GM19467 (cell line): Measurements from ENCODE around the gene PELI1.

Experiments used
- ATAC-seq: cut with Tn5 transposase; IDR thresholded peaks from one replicate; pipeline ENCODE4 v1.9.1; 2021; ENCODE audit warnings: mild to moderate bottlenecking, moderate library complexity; ENCODE audit not compliant: unreplicated experiment

PELI1 gene, protein sequence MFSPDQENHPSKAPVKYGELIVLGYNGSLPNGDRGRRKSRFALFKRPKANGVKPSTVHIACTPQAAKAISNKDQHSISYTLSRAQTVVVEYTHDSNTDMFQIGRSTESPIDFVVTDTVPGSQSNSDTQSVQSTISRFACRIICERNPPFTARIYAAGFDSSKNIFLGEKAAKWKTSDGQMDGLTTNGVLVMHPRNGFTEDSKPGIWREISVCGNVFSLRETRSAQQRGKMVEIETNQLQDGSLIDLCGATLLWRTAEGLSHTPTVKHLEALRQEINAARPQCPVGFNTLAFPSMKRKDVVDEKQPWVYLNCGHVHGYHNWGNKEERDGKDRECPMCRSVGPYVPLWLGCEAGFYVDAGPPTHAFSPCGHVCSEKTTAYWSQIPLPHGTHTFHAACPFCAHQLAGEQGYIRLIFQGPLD

DNA sequence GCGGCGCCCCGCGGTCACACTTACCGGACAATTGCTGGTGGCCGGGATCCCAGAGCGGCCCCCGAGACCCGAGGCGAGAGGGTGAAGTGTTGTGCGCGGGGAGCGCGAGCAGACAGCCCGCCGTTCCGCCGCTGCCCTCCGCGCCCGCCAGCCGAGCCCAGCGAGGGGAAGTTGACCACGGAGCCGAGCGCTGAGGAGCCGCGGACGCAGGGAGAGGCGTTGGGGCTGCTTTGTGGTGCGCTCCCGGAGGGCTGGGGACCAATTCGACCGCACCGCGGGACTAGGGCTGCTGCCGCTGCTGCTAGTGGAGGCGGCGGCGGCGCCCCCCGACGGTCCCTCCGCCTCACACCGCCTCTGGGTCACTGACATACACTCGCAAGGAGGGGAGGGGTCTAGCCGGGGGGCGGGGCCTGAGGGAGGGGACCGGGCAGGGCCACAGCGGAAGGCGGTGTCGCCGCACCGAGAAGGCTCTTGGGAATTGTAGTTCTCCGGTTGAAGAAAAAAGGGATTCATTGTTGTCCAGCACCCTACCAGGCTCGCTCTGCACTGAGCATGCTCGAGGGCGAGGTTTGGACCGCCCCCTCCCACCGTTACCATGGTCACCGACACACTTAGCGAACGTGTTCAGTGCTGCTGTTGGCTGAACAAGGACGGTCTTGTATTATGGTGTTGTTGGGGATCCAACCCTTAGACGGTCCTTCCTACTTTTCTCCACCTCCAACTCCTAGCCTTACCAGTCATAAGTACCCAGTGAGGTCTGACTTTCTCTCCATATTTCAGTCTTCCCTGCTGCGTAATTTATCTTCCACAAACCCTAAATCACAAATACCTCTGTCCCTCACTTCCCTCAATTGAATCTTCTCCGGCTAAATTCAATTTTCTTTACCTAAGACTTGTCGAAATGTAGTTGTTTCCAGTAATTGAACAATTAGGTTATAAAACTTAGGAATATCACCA, at the start of gene PELI1:
Gene PELI1, minus strand, starts transcription at position 364 of the 957 bp plus-strand sequence. CDS start 36,110 bp downstream, outside the sequence.
- ATAC-seq, result peak; percentile 81

DNA sequence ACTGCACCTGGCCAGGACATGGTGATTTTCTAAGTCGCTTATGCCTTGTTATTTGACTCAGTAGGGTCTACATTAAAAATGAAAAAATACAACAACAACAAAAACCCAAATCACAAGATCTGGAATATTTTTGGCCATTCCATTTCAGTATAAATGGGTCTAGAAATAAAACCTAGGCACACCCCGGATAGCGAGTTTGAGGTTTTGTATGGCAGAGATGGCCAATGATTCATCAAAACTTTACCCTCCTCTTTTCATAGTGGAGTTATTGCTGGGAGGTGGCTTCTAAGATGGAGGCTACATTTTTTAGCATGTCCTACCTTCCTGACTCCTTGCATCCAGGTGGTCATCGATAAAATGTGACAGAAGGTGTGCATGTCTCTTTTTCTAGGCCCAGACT, 49.3 kb upstream of the PELI1 start:
- ATAC-seq, result no peak

DNA sequence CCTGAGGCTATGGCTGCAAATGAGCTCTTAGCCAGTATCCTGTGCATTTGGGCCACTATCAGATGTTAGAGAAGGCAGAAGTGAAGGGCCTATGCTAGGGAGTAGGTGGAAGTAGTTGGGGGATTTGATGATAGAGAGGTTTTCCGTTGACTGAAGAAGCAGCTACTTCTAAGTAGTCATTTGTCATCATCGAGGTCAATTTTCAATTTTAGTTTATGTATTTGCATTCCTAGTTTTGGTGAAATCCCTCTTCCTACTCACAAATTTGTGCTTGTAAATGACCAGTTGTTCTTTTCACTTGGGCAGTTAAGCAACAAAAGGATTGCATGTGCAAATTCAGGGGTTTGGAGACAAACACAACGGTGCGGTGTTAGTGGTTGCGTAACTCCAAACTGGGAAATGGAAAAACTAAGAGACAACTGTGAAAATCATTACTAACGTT, 48.5 kb upstream of the PELI1 start:
- no peak for ATAC-seq

DNA sequence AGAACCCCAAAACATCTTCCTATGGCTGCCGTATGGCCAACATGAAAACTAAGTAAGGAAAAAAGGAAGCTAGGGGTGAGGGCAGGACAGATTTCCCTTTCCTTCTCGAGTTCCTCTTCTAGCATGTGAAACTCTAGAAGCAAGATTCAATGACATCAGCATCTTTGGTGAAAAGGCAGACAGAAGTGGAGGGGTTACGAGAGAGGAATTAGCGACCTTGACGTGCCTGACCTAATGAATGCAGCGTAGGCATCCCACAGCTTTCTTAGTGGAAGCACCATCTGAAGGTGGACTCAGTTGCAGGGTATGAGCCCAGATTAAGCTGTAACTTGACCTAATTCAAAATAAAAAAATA, 47.9 kb upstream of the PELI1 start:
- ATAC-seq, result no peak

DNA sequence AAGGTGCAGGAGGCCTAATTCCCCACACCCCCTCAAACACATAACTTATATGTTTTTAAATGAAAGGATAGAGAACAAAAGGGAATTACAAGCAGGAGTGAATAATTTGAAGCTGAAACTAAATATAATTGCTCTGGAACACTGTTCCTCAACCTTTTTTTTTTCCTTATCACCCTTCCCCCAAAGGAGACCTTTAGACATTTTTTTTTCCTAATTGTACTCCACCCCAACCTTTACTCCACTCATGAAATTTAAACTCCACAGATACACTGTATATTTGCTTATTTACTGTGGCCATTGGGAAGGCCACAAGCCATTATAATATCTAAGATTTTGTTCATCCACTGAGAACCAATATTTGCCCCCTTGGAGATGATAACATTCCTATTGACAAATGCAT, 45.4 kb upstream of the PELI1 start:
- no peak for ATAC-seq

DNA sequence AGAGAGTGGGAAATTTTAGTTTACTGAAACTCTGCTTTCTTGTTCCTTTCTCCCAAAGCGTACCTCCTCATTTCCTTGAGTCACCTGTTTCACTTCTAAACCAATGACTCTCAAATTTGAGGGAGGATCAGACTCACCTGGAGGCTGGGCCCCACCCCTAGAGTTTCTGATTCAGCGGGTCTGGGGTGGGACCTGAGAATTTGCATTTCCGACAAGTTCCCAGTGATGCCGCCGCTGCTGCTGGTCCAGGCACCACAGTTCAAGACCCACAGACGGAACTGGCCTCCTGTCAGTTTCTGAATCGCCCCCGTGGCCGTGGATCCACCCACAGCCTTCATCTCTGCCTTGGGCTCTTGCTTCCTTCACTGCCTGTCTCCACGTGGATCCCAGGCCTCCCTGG, 44.9 kb upstream of the PELI1 start:
- no peak for ATAC-seq

DNA sequence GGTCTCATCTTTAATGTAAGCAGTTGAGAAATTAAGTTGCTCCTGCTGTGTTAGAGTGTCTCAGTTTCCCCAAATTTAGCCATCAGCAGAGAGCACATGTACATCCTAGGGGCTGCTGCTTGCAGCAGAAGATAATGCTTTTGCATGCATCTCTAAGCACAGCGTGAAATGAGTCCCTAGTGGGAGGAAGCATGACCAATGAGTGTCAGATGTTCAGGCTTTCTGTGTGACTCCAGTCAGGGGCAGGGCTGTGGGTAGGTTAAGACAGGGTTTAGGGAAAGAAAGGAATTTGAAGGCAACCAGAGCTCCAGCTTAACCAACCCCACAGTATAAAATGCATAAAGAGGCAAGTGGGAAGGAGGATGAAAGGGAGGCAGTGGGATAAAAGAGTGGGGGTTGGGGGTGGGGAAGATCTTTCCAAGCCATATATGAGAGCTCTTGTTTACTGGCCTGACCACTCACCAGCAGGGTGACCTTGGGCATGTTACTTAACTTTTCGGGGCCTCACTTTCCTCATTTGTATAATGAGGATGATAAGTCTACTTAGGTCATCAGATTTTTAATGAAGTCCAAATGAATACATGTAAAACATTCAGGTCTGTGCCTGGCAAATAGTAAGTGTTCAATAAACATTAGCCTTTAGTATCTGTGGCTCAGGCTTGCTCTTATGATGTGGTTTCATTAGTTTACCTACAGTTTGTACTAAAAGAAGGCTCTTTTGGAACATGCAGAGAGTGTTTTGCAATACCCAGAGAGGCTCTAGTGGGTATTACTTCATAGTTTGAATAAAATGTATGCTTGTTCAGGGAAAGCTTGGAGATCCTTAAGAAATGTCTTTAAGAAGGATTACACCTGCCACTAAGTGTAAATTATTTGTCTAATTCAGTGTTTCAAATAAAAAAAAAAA, 42.7 kb upstream of the PELI1 start:
- no peak for ATAC-seq

DNA sequence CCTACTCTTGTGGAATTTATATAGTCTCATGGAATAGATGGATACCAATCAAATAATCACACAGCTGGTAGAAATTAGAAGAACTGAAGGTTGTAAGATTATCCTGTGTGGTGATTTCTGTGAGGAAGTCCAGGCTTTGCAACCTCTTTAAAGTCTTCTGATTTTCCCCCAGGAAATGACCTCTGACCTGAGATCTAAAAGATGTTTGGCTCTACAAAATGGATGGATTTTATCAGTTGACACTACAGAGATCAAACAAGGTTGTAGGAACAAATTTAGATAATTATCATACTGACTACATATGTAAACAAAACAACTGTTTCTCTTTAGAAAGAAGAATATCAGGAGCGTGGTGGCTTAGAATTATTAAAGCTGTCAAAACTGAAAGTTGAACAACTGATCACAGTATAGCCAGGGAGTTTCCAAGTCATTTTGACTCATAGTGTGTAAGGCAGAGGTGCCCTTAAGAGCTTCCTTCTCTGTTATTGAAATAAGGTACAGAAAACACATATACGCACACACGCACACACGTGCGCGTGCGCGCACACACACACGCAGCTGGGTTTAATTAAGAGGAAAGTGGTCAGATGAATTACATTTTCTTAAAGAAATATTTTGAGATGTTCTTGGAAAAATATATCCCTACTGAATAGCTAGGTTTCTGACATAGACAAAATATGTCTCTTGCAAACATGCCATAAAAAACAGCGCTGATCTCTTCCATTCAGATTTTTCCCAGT, 35.5 kb upstream of the PELI1 start:
- ATAC-seq, result peak; percentile 58

DNA sequence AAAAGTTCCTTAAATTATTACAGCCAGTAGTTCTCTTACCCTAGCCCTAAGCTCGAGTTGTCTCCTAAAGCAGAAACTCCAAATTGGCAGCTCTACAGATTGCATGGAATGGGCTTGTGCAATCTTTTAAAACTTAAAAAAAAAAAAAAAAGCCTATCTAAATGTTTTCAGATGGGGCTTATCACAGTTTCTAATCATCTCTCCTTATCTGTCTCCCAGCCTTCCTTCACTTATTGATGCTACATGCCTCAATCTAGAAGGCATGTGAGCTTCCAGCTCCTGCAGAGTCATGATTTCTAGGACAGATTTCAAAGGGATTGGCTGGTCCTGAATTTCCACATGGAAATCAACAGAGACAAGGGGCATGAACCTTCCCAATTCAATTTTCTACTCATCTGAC, 33.1 kb upstream of the PELI1 start:
- ATAC-seq, result no peak

DNA sequence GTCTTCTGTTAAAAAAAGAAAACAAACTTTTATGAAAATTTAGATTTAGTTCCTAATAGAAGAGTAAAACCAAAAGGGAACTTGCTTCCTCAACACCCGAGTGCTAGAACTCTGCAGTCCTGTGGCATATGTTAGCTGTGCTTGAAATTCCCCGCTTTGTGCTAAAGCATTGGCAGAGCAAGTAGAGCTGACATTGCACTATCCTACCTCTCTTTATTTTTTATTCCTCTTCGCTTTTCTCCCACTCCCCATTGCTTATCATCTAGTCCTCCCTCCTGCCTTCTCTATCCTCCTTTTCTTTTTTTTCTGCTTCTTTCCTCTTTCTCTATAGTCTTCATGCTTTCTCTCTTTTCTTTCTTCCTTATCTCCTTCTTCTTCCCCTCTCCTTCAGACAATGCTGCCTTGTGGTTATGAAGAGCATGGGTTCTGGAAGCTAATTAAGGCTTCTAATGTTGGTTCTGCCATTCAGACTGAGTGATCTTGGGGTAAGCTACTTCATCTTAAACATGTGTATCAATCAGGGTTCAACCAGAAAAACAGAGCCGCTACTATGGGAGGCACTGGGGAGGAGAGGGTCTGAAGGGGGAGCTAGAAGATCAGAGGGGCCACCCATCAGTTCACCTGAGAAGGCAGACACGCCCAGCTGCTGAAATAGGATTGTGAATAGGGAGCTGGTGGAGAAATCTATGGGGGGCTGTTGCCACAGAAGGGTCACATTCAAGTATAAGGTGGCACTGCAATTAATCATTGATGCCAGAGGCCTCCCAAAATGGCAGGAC, 31.4 kb upstream of the PELI1 start:
- ATAC-seq, result no peak

DNA sequence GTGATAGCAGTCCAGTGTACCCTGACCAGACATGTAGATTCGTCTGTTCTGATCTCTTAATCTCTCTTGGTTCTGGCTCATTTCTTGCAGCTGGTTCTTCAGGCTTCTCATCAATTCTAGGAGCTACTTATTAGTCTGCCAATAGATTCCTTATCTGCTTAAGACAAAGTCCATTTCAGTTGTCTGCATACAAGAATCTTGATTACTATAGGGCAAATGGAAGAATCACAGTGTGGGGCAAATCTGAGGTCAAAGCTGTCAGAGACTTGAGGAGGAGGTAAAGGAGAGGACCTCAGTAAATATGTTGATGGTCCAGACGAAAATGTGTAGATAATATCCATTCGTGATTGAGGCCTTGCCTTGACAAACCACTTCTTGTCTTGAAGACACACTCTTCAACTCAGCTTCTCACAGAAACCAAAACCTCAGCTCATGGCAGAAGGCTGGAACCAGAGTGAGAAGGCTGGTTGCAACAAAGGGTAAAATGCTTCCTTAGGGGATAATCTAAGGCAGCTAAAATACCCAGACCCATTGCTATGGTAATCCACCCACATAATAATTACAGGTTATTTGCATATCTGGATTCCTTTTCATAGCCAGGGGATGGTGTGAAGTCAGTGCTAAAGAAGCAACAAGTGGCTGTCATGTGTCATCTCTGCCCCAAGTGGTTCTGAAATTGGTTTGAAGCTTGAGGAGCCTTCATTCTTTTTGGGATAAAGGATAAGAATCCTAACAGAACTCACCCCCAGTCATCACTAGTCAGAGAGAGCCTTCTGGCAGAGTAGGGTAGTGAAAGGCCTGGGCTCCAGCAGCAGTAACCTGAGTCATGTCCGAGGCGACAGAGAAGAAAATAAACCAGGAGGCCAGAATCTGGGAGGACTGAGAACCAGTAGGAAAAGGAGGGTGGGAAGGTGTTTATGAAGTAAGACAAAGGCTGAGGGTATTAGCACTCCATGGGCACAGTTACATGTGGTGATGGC, 29.2 kb upstream of the PELI1 start:
- ATAC-seq, result no peak

DNA sequence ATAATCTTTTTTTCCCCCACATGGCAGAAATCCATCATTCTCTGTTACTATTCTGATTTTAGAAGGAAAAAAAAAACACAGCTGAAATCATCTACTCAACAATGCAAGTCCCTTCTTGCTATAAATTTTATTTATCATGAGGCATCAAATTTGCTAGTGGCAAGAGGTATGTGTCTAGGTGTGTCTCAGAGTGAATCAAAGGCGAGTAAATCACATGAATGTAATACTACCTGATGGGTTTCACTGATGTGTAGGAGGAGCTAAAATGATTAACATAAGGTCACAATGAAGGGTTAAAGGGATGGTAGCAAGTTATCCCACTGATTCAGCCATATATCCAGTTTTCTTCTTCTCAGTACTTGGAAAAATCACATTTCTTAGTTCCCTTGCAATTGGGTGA, 24.5 kb upstream of the PELI1 start:
- ATAC-seq, result no peak

DNA sequence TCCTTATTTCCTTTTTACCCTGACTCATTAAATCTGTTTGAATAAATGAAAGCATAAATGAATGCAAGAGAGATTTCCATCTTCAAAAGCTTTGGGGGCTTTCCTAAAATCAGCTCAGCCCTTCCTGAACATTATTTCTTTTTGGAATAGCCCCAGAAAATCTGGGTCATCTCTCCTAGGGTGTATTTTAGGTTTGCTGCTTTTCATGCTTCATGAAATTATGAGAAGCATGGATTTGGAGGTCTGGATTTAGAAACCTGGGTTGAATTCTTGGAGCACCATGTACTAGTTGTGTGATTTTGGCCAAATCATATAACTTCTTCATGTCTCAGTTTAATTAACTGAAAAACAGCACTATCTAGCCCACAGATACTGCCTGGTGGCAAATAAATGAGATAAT, 24.0 kb upstream of the PELI1 start:
- ATAC-seq, result no peak

DNA sequence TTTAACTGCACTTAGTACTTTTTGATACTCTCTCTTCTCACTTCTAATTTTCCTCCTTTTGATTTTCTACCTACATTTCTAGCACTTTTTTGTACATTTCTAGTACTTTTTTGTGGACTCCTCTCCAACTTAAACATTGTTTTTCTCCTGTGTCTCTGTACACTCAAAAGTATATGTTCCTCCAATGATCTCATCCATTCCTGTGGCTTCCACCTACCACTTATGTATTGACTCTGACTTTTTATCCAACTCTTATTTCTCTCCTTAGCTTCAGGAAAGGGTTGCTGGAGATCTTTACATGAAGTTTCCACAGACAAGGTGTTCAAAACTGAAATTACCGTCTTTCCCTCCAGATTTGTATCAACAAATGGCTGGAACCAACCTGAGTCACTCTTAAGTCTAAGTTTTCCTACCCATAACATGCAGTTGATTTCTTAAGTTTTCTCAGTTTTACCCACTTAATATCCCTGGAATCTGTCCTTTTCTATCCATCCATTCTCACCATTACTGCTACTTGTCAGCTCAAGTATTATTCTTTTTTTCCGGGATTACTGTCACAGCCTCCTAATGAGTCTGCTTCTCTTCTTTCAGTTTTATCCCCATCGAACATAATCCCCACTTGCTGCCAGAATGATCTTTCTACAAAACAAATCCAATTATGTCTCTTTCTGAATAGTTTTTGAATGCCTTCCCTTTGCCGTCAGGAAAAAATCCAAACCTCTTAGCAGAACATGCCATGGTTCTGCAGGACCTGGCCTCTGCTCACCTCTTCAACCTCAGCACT, 22.6 kb upstream of the PELI1 start:
- ATAC-seq, result no peak

DNA sequence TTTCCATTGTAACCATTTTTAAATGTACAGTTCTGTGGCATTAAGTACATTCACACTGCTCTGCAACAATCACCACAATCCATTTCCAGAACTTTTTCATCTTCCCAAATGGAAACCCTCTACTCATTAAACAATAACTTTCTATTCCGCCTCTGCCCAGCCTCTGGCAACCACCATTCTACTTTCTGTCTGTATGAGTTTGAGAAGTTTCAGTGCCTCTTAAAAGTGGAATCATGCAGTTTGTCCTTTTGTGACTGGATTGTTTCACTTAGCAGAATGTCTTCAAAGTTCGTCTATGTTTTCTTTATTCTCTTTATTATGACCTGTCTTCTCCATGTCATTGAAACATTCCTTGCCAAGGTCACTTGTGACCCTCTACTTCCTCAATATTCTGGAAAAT, 22.0 kb upstream of the PELI1 start:
- no peak for ATAC-seq

DNA sequence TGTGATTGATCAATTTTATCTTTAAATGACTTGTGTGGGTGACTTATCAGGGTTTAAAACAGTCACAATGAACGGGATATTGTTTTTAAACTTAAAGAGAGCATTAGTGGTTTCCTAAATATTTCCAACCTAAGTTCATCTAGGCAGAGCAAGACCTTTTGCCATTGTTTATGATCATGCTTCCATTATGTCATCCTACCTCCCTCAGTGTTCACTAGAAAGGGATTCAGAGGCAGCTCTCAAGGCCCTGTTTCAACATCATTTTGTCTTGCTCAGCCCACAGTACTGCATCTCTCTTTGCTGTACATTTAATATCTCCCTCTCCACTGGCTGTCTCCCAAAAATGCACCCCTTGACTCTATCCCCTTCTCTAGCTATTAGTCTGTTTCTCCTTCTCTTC, 21.5 kb upstream of the PELI1 start:
- ATAC-seq, result no peak

DNA sequence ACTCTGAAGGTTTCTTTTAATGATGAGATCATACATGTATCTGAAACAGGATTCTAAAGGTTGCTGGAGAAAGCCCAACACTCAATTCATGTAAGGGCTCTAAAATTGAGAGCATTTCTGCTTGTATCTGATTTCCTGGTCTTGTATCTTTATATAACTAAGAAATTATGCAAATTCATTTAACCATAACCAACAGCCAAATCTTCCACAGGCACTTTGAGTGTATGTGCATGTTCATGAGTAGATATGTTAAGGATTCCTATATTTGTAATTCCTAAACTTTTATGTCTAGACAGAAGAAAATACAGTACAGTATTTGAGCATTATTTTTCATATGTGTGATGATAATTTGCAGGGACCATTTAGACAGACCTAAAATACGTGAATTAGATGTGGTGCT, 20.4 kb upstream of the PELI1 start:
- no peak for ATAC-seq
